Adrenal gland (tissue), 12 donors: ENCODE results near the gene GPC5. TPM values are rescaled to one million over a fixed set of nuclear protein-coding genes. Genes with fewer than 3 reads are reported as not detected.

Experiments used
- DNase-seq, 7 donors: peaks; one replicate each; pipeline ENCODE4 v3.0.0-alpha.2; 2019 to 2020
- H3K27ac ChIP-seq, 5 donors: fragments of 200-600 bp; sonication (generic) in 4 of 5; 1 replicate in 3 of 5; 2 replicates in 2 of 5; pipeline versions ENCODE4 v1.5.1 to v1.8.0; 2016 to 2020; ENCODE audit warnings: mild to moderate bottlenecking in 1 of 5
- H3K27me3 ChIP-seq: fragments of 200-600 bp; 2 replicates; pipeline ENCODE4 v1.8.0; 2021
- H3K36me3 ChIP-seq, 2 donors: fragments of 200-600 bp; replicated peaks in 1 of 2; 1 replicate in 1 of 2; 2 replicates in 1 of 2; pipeline versions ENCODE4 v1.5.1 to v1.8.0; 2018 to 2022
- H3K4me1 ChIP-seq, 2 donors: fragments of 200-600 bp; replicated peaks in 1 of 2; 1 replicate in 1 of 2; 2 replicates in 1 of 2; pipeline versions ENCODE4 v1.5.1 to v1.8.0; 2018 to 2021
- H3K4me3 ChIP-seq, 4 donors: fragments of 200-600 bp; sonication (generic) in 3 of 4; one replicate each; pipeline ENCODE4 v1.5.1; 2016 to 2018
- H3K9me3 ChIP-seq, 3 donors: fragments of 200-600 bp; sonication (generic) in 1 of 3; replicated peaks in 1 of 3; 1 replicate in 2 of 3; 2 replicates in 1 of 3; pipeline versions ENCODE4 v1.5.1 to v1.8.0; 2016 to 2021
- CTCF ChIP-seq, 6 experiments: fragments of 450-650 bp in 4 of 6; fragments of 200-600 bp in 2 of 6; sonication (generic) in 1 of 6; IDR thresholded peaks; 1 replicate in 5 of 6; 2 replicates in 1 of 6; pipeline versions ENCODE4 v1.5.1 to v1.8.0; 2016 to 2021; ENCODE audit warnings: antibody characterized with exemption in 6 of 6, mild to moderate bottlenecking in 2 of 6, moderate library complexity in 1 of 6
- POLR2A ChIP-seq, 2 donors: fragments of 450-650 bp; IDR thresholded peaks; one replicate each; pipeline ENCODE4 v1.6.1; 2017; ENCODE audit warnings: antibody characterized with exemption in 2 of 2, mild to moderate bottlenecking in 2 of 2, moderate library complexity in 1 of 2
- WGBS, 4 donors: extraction: QIAGEN DNeasy Blood & Tissue Kit in 2 of 4; methylation state at CpG; one replicate each; pipeline versions ENCODE4 v1.1.5 to v1.1.7; 2013 to 2017; 5-methylcytosine and 5-hydroxymethylcytosine counted together
- intact Hi-C, 2 donors: fragments of 100-400 bp; cut with DNase I; formaldehyde crosslinking; loops; one replicate each; pipeline versions ENCODE4 v1.14.1 to v1.15.0; 2022 to 2023
- polyA plus RNA-seq, 3 donors: library from polyadenylated mRNA; stranded (reverse); fragments of 200-250 nt in 2 of 3; fragments of 350-450 nt in 1 of 3; fragmentation: Illumina TruSeq in 1 of 3; extraction: RNeasy Lipid Tissue Mini Kit (QIAGEN cat#74804) in 1 of 3; gene quantifications; one replicate each; pipeline ENCODE4 v1.2.3, GENCODE V29; 2013 to 2014
- total RNA-seq, 9 donors: library from RNA; depleted of rRNA in 4 of 9; stranded (reverse); fragments of >200 nt in 4 of 9; fragments of 120-200 nt in 1 of 9; fragmentation: NEBNext Ultra II Directional in 1 of 9; extraction: Animal tissue kit (Norgen Biotek cat#: 25700) in 1 of 9; gene quantifications; one replicate each; pipeline versions ENCODE4 v1.1.0 to v1.2.4, GENCODE V29; 2013 to 2023
- donor health status: healthy with polysubstance abuse.
- donor health status: Bipolar disorder and iron deficiency.
- donor health status: DM: yes; HTN: yes; CAD: no.
- donor health status: DM: no; HTN: no; CAD: no.
- donor health status: DM: no; HTN: no; CAD: no.
- donor health status: DM: yes; HTN: yes; CAD: no.

The GPC5 gene
- total and polyA plus RNA-seq, 12 donors = 0.24 to 7.7 (median 2.1) TPM; not detected in 4

GRCh38 chr13:92365904-92366303 lies 967.5 kb downstream of the GPC5 start:
- no peak overlapping the region for H3K27ac ChIP-seq
- H3K4me3 ChIP-seq = no peak overlapping the region
- intact Hi-C loops = no loop called here
- TF ChIP-seq POLR2A (IDR thresholded peaks at IDR 0.05) = no peak
- no peak for TF ChIP-seq CTCF (IDR thresholded peaks at IDR 0.05)
- no peaks in the 10 kb centered on the region for H3K9me3 ChIP-seq
- H3K4me1 ChIP-seq = no peaks in the 10 kb centered on the region
- H3K36me3 ChIP-seq = no peaks in the 10 kb centered on the region
- no peaks in the 10 kb centered on the region for H3K27me3 ChIP-seq
- DNase-seq = no peak

- intact Hi-C loops = no loop called here
- no peak for DNase-seq
- WGBS, 4 donors = 90 to 94% (median 91%) methylated on average over 1 of the region's 1 CpG
- Histone ChIP-seq H3K4me1 (no peaks in the 10 kb centered on the region), H3K4me3 (no peak overlapping the region), H3K27me3 (no peaks in the 10 kb centered on the region), H3K9me3 (no peaks in the 10 kb centered on the region), H3K27ac (no peak overlapping the region), H3K36me3 (no peaks in the 10 kb centered on the region)
- no peak for TF ChIP-seq POLR2A (IDR thresholded peaks at IDR 0.05)
- TF ChIP-seq CTCF (IDR thresholded peaks at IDR 0.05) = no peak
These were observed 979.0 kb downstream of the GPC5 start for GRCh38 chr13:92377396-92377795.

- 69 to 73% (median 71%) methylated on average over 3 of the region's 3 CpGs for WGBS, 4 donors
- no peaks in the 10 kb centered on the region for H3K9me3 ChIP-seq
- no peak overlapping the region for H3K4me3 ChIP-seq
- H3K4me1 ChIP-seq = no peaks in the 10 kb centered on the region
- H3K27me3 ChIP-seq = no peaks in the 10 kb centered on the region
- no peak for DNase-seq
- TF ChIP-seq POLR2A (IDR thresholded peaks at IDR 0.05) (no peak), CTCF (IDR thresholded peaks at IDR 0.05) (no peak)
- intact Hi-C loops = no loop called here
- H3K27ac ChIP-seq = no peak overlapping the region
- H3K36me3 ChIP-seq = no peaks in the 10 kb centered on the region
These were observed 981.0 kb downstream of the GPC5 start for GRCh38 chr13:92379371-92379770.

- intact Hi-C loops = no loop called here
- TF ChIP-seq CTCF (IDR thresholded peaks at IDR 0.05) = no peak
- no peak for TF ChIP-seq POLR2A (IDR thresholded peaks at IDR 0.05)
- Histone ChIP-seq H3K27me3 (no peaks in the 10 kb centered on the region), H3K4me3 (no peak overlapping the region), H3K27ac (no peak overlapping the region), H3K4me1 (no peaks in the 10 kb centered on the region), H3K36me3 (no peaks in the 10 kb centered on the region), H3K9me3 (no peaks in the 10 kb centered on the region)
- WGBS, 4 donors = 81 to 86% (median 82%) methylated on average over 5 of the region's 5 CpGs
- no peak for DNase-seq
These were observed 986.0 kb downstream of the GPC5 start for GRCh38 chr13:92384410-92384809.
